ENCODE measurements around the gene PTPRCAP. TPM values are rescaled to one million over a fixed set of nuclear protein-coding genes. Genes with fewer than 3 reads are reported as not detected.
"Not testable (repeated sequence)": the region's sequence is repeated elsewhere in the genome, so short reads cannot be mapped to it uniquely, and the experiment has no call there.

The PTPRCAP gene
- polyA plus RNA-seq, 4 donors, result 0.96 to 2.7 (median 1.4) TPM

- peak; percentile 95 to 97 (median 96) for DNase-seq (ENCODE audit: low read depth in 4 of 4, low spot score in 3 of 4)
These were observed 9.2 kb downstream of the PTPRCAP start, which contains the start of gene RPS6KB2 for GRCh38 chr11:67428052-67429001. Gene RPS6KB2, plus strand, starts transcription at chr11:67428494. Its CDS starts 52 bp downstream, at chr11:67428546.

GRCh38 chr11:67427364-67427859, 10.1 kb downstream of the PTPRCAP start:
- DNase-seq (ENCODE audit: low read depth in 4 of 4, low spot score in 3 of 4), result not testable (repeated sequence)

- DNase-seq (ENCODE audit: low read depth in 4 of 4, low spot score in 3 of 4), result no peak
These were observed 13.4 kb downstream of the PTPRCAP start for GRCh38 chr11:67423891-67424613.

- no peak for DNase-seq (ENCODE audit: low read depth in 4 of 4, low spot score in 3 of 4)
These were observed 14.0 kb downstream of the PTPRCAP start for GRCh38 chr11:67423466-67423865.

- no peak for DNase-seq (ENCODE audit: low read depth in 4 of 4, low spot score in 3 of 4)
These were observed 14.6 kb downstream of the PTPRCAP start for GRCh38 chr11:67422891-67423290.

- no peak for DNase-seq (ENCODE audit: low read depth in 4 of 4, low spot score in 3 of 4)
These were observed 16.0 kb downstream of the PTPRCAP start for GRCh38 chr11:67421430-67422031.

DNA sequence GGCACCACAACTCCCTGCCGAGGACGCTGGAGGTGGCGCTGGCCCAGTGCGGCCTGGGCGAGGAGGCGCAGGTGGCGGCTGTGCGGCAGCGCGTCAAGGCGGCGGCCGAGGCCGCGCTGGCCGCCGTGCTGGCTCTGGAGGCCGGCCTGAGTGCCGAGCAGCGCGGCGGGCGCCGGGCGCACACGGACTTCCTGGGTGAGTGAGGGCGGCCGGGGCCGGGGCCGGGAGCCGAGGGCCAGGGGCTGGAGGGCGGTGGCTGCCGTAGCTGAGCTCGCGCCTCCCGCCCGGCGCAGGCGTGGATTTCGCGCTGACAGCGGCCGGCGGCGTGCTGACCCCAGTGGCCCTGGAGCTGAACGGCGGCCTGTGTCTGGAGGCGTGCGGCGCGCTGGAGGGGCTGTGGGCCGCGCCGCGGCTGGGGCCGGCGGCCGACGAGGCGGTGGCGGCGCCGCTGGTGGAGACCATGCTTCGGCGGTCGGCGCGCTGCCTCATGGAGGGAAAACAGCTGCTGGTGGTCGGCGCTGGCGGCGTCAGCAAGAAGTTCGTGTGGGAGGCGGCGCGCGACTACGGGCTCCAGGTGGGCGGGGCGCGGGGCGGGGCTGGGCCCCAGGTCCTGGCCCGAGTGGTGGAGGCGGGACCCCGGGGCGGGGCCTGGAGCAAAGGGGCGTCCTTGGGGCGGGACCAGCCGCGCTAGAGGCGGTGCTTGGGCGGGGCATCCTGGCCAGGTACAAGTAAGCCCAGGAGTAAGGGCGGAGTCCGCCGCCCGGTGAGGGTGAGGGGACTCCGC, 16.6 kb downstream of the PTPRCAP start:
- peak; percentile 87 to 91 (median 89) for DNase-seq (ENCODE audit: low read depth in 4 of 4, low spot score in 3 of 4)

GRCh38 chr11:67420147-67420645, 17.3 kb downstream of the PTPRCAP start:
- DNase-seq (ENCODE audit: low read depth in 4 of 4, low spot score in 3 of 4), result no peak

- DNase-seq (ENCODE audit: low read depth in 4 of 4, low spot score in 3 of 4), result no peak
These were observed 18.0 kb downstream of the PTPRCAP start for GRCh38 chr11:67419325-67420049.

- no peak for DNase-seq (ENCODE audit: low read depth in 4 of 4, low spot score in 3 of 4)
These were observed 18.8 kb downstream of the PTPRCAP start for GRCh38 chr11:67418476-67419281.

- no peak for DNase-seq (ENCODE audit: low read depth in 4 of 4, low spot score in 3 of 4)
These were observed 20.1 kb downstream of the PTPRCAP start for GRCh38 chr11:67417425-67417824.

DNA sequence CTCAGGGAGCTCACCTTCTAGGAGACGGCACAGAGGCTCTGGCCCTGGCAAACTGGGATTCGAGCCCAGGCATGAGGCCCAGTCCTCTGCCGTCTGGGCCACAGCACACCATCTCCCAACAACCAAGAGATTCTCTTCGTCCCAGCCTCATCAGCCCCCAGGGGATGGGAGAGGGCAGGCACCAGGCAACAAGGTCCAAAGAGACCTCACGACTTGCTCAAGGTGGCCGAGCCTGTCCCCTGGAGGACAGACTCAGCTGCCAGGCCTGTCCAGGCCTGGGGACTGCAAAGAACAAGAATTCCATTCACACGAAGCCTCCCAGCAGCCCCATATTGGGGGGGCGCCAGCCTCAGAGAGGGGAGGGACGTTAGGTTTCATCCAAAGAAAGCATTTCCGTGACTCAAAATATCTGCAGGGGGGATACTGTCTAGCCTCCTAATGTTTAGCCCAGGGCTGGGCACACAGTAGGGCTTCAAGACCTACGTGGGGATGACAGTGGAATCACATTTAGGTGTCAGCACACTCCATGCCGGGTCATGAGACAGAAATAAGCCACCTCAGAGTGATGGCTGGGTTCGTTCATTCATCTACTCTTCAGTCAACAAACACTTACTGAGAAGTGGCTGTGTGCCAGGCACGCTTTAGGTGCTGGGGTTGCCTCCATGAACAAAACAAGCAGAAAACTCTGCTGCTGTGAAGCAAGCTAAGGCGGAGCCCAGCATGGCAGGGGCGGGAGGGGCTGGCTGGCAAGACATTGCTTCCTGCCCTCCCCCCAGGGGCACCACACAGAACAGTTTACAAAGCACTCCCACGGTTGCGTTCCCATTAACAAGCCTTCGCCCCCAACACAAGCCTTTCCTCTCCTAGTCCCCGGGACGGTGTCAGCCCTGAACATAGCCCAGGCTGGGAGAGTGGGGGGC, 20.8 kb downstream of the PTPRCAP start:
- DNase-seq (ENCODE audit: low read depth in 4 of 4, low spot score in 3 of 4), result no peak

GRCh38 chr11:67415501-67416304, 21.8 kb downstream of the PTPRCAP start, which contains the start of gene CARNS1:
Gene CARNS1, plus strand, starts transcription at chr11:67415678. Its CDS starts 522 bp downstream, at chr11:67416200.
- DNase-seq (ENCODE audit: low read depth in 4 of 4, low spot score in 3 of 4), result no peak

DNA sequence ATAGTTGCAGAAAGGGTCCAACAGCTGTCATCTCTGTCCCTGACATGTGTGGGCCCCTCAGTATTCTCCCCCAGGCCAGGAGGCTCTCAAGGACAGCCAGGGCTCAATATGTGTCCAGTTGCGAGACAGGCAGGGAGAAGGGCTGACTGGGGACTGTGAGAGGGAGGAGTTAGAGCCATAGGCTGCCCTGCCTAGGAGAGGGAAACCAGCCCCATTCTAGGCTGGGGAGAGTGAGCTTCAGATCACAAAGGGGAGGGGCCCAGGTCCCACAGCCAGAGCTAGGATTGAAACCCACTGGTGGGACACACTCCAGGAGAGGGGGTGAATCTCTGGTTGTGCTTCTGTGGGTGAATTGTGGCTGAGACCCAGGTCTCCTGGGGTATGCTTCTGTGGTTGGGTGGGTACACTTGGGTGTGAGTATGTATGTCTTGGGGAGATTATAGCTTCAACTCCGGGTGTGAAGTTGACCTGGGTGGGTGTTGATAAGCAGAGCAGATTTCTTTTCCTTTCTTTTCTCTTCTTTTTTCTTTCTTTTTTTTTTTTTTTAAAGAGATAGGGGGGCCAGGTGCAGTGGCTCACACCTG, 24.1 kb downstream of the PTPRCAP start:
- no peak for DNase-seq (ENCODE audit: low read depth in 4 of 4, low spot score in 3 of 4)

DNA sequence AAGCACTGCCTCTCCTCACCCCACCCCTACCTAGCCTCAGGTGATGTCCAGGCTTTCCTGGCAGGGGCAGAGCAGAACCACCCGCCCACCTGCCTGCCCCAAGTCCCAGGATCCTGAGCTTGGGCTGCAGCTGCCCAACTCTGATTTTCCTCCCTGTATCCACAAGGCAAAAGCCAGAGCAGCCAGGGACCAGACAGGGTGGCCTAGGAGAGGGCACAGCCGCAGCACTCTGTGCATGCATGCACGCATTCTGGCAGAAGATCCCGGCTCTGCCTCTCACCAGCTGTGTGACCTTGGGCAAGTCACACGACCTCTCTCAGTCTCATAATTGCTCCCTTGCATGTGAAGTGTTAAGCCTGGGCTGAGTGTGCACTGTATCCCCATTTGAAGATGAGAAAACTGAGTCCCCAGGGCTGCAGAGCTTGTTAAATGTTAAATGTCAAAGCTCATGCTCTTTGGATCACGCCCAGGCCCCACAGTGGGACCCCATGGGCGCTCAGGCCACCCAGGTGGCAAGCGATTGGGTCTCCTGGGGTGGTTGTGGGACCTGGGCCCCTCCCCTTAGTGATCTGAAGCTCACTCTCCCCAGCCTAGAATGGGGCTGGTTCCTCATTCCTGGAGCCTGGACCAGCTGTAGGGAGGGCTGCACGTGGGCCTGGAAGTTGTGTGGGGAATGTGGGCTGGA, 24.8 kb downstream of the PTPRCAP start:
- DNase-seq (ENCODE audit: low read depth in 4 of 4, low spot score in 3 of 4), result no peak
